ENCODE data around the gene COG1. TPM values are rescaled to one million over a fixed set of nuclear protein-coding genes. Genes with fewer than 3 reads are reported as not detected.

Gene COG1
- total and polyA plus RNA-seq, 9 of the 15 experiments (the other 6 are each of a cell fraction or from before 2014, with no cell fraction given) = 9.5 to 26.8 (median 12.9) TPM

DNA sequence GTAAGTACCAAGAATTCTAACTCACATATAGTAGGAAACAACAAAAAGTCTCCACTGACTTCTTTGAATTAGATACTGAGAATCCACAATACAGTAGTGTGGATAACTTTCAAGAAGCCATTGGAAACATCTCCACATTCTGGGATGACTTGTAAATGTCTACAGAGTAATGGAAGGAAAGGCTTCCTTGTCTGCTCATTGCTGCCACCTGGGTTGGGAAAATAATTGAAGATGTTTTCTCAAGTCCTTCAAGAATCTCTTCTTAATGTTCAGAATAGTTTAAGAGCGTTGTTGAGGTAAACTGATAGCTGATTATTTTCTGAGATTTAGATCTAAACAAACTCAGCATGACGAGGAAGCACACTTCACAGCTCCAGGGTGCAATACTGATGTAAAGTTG, 54.9 kb downstream of the COG1 start (continued):
- TF ChIP-seq, protein P1, sequence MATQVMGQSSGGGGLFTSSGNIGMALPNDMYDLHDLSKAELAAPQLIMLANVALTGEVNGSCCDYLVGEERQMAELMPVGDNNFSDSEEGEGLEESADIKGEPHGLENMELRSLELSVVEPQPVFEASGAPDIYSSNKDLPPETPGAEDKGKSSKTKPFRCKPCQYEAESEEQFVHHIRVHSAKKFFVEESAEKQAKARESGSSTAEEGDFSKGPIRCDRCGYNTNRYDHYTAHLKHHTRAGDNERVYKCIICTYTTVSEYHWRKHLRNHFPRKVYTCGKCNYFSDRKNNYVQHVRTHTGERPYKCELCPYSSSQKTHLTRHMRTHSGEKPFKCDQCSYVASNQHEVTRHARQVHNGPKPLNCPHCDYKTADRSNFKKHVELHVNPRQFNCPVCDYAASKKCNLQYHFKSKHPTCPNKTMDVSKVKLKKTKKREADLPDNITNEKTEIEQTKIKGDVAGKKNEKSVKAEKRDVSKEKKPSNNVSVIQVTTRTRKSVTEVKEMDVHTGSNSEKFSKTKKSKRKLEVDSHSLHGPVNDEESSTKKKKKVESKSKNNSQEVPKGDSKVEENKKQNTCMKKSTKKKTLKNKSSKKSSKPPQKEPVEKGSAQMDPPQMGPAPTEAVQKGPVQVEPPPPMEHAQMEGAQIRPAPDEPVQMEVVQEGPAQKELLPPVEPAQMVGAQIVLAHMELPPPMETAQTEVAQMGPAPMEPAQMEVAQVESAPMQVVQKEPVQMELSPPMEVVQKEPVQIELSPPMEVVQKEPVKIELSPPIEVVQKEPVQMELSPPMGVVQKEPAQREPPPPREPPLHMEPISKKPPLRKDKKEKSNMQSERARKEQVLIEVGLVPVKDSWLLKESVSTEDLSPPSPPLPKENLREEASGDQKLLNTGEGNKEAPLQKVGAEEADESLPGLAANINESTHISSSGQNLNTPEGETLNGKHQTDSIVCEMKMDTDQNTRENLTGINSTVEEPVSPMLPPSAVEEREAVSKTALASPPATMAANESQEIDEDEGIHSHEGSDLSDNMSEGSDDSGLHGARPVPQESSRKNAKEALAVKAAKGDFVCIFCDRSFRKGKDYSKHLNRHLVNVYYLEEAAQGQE (IDR thresholded peaks at IDR 0.05; ENCODE audit: borderline replicate concordance) = peak; percentile 17; the same call in 1 of the 2 replicates
- TF ChIP-seq, protein P1 (CRISPR knock-in tag; IDR thresholded peaks at IDR 0.05; ENCODE audit: low read depth) = no peak
- TF ChIP-seq, protein P2, sequence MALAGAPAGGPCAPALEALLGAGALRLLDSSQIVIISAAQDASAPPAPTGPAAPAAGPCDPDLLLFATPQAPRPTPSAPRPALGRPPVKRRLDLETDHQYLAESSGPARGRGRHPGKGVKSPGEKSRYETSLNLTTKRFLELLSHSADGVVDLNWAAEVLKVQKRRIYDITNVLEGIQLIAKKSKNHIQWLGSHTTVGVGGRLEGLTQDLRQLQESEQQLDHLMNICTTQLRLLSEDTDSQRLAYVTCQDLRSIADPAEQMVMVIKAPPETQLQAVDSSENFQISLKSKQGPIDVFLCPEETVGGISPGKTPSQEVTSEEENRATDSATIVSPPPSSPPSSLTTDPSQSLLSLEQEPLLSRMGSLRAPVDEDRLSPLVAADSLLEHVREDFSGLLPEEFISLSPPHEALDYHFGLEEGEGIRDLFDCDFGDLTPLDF (CRISPR knock-in tag; IDR thresholded peaks at IDR 0.05) = no peak
- TF ChIP-seq SMC3 (conservative IDR thresholded peaks at IDR 0.05; ENCODE audit: insufficient read depth, low read depth, low read length) = no peak
- TF ChIP-seq RAD21 (CRISPR knock-in tag; conservative IDR thresholded peaks at IDR 0.05 in 1 of 2, IDR thresholded peaks at IDR 0.05 in 1 of 2) = peak; percentile 37 to 53

All from K562 (cell line).